ENCODE data around the gene OR1F1.

DNA sequence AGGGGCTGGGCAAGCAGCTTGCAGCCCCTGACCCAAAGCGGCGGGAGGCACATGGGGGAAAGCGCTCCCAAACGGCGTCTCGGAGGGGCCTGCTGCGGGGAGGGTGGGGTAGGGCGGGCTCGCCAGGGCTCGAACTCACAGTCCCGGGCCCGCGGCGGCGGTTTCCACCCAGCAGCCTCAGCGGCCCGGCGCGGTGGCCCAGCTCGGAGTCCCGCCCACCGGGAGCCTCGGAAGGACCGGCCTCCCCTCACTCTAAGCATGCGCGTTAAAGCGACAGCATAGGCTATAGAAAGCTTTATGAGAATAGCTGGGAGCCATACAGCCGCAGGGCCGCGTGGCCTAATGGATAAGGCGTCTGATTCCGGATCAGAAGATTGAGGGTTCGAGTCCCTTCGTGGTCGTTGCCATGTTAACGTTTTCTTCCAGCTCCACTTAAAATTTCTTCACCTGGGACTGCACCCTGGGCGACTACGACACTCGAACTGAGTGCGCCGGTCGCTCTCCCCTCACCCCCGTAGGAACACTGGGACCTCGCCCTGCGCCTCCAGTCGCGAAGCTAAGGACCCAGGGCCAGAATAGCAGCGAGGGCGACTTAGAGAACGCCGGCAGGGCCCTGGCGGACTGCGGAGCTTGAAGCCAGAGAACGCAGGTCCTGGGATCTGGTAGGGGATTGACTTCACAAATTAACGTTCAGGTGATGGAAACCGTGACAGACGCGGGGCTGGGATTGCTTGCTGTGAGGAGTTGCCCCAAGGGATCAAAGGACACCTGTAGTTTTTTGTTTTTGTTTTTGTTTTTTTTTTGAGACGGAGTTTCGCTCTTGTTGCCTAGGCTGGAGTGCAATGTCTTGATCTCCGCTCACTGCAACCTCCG, 37.4 kb upstream of the OR1F1 start:
- TF ChIP-seq, protein P1, sequence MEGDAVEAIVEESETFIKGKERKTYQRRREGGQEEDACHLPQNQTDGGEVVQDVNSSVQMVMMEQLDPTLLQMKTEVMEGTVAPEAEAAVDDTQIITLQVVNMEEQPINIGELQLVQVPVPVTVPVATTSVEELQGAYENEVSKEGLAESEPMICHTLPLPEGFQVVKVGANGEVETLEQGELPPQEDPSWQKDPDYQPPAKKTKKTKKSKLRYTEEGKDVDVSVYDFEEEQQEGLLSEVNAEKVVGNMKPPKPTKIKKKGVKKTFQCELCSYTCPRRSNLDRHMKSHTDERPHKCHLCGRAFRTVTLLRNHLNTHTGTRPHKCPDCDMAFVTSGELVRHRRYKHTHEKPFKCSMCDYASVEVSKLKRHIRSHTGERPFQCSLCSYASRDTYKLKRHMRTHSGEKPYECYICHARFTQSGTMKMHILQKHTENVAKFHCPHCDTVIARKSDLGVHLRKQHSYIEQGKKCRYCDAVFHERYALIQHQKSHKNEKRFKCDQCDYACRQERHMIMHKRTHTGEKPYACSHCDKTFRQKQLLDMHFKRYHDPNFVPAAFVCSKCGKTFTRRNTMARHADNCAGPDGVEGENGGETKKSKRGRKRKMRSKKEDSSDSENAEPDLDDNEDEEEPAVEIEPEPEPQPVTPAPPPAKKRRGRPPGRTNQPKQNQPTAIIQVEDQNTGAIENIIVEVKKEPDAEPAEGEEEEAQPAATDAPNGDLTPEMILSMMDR (IDR thresholded peaks at IDR 0.05 in 4 of 5, conservative IDR thresholded peaks at IDR 0.05 in 1 of 5) = no peak
- no peak for TF ChIP-seq POLR2A (IDR thresholded peaks at IDR 0.05)
